Pulmonary artery endothelial cell (primary cell): ENCODE data around the gene GARS1. TPM values are rescaled to one million over a fixed set of nuclear protein-coding genes. Genes with fewer than 3 reads are reported as not detected.
"Not testable (repeated sequence)": the region's sequence is repeated elsewhere in the genome, so short reads cannot be mapped to it uniquely, and the experiment has no call there.

Experiments used
- DNase-seq: peaks from one replicate; pipeline ENCODE4 v3.0.0-alpha.2; 2011; ENCODE audit warnings: low read depth, low spot score
- total RNA-seq: library from RNA; depleted of rRNA; stranded (reverse); fragments of >200 nt; gene quantifications from 2 replicates; pipeline ENCODE4 v1.2.3, GENCODE V29; 2014

Gene GARS1
- total RNA-seq, 1 donor from 2014 or later, result 159 TPM

DNA sequence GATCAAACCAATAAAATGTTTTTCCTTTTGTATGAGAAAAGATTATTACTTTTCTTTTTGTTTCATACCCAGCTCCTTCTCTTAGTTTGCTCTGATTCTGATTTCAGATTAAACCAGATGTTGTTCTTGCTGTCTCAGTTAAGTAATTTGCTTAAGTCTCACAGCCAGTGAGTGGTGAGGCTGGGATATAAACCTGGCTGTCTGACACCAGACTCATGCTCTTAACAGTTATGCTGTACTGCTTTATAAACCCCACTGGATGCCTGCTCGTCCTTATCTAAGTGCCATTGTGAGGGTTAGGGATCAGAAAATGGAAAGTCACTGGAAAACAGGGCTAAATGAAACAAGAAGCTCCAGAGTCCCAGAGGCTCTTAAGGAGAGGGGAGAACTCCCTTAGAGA is 24.3 kb downstream of the GARS1 start:
- DNase-seq, result no peak

DNA sequence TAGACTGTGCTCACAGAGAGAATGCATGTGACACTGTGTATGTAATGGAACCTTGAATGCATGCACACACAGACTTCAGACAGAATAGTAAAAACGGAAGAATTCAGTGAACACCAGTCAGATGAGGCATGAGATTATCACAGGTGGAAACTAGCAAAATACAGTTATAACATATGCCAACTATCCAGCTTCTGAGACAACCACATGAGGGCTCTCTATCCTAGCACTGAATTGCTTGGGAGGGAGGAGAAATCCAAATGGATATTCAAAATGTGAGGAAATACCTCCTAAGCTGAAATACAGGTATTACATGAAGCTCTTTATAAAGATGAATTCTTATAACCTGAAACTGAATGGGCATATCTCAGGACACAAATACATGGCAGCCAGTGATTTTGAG is 30.6 kb downstream of the GARS1 start:
- no peak for DNase-seq

GRCh38 chr7:30627026-30627425 is 32.3 kb downstream of the GARS1 start:
- DNase-seq, result no peak

- DNase-seq, result no peak
Observed at GRCh38 chr7:30630986-30631385, 36.3 kb downstream of the GARS1 start.

- no peak for DNase-seq
Observed at GRCh38 chr7:30633223-30633622, 38.5 kb downstream of the GARS1 start.

GRCh38 chr7:30634193-30634626 is 39.5 kb downstream of the GARS1 start:
- no peak for DNase-seq

- DNase-seq, result no peak
Observed at GRCh38 chr7:30634634-30635201, 40.0 kb downstream of the GARS1 start.

DNA sequence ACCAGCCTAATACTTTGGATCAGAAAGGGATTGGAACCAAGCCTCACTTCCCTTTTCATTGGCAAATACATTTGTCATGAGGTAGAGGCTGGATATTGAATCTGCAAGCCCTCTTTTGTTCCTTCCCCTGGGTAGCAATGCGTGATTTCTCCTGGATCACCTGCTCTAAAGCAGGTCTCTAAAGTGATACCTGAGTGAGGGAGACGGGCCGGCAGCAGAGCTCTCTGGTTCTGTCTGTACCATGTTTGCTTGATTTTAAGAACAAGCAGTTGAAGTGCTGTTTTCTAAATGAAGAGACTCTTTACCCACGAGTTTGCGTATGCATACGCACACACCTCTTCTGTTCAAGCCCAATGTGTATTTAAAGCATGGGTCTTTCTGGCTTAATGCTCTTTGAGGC is 41.1 kb downstream of the GARS1 start:
- no peak for DNase-seq

- DNase-seq, result not testable (repeated sequence)
Observed at GRCh38 chr7:30642322-30642721, 47.6 kb downstream of the GARS1 start.

- DNase-seq, result no peak
Observed at GRCh38 chr7:30642789-30643188, 48.1 kb downstream of the GARS1 start.

DNA sequence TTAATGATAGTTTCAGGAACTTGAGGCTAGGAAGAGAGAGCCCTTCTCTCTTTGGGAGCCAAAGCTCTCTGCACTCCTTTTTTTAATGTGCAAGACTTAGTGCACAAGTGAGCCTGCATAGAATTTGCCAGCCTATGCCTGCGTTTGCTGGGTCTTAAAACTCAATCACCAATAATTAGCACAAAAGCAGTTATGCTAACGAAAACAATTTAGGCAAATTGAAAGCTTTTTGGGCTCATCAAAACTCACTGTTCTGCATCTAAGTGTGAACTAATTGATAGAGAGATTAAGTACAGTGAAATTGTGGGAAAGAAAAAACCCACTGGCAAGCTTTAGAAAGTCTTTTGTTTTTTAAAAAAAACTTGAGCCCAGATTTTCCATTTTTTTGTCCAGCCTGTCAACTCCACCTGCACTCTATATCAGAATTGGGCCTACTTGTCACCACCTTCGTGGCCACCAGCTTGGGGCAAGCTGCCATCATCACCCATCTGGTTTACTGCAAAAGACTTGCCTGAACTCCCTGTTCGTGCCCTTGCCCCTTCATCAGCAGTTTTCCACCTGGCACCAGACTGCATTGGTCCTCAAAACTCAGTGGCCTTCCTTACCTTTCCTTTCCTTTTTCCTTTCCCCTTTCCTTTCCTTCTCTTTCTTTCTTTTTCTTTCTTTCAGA is 49.7 kb downstream of the GARS1 start:
- DNase-seq, result no peak

- no peak for DNase-seq
Observed at GRCh38 chr7:30645661-30646060, 51.0 kb downstream of the GARS1 start.

DNA sequence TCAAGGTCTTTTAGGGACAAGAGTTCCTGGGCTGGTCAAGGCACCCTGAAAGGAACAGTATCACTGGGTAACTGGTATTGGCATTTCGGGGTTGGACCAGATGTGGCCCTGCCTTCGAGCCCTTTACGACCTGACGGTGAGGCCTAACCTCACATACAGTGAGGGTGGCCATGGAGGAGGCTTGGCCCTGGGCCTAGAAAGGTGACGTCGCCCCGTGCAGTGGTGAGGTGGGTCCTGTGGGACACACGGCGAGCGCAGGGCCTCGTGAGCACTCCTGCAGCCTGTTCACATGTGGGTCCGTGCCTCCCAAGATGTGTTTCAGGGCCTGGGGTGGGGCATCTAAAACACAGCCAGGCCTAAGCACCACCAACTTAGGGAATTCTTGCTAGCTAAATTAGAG is 51.5 kb downstream of the GARS1 start:
- no peak for DNase-seq

DNA sequence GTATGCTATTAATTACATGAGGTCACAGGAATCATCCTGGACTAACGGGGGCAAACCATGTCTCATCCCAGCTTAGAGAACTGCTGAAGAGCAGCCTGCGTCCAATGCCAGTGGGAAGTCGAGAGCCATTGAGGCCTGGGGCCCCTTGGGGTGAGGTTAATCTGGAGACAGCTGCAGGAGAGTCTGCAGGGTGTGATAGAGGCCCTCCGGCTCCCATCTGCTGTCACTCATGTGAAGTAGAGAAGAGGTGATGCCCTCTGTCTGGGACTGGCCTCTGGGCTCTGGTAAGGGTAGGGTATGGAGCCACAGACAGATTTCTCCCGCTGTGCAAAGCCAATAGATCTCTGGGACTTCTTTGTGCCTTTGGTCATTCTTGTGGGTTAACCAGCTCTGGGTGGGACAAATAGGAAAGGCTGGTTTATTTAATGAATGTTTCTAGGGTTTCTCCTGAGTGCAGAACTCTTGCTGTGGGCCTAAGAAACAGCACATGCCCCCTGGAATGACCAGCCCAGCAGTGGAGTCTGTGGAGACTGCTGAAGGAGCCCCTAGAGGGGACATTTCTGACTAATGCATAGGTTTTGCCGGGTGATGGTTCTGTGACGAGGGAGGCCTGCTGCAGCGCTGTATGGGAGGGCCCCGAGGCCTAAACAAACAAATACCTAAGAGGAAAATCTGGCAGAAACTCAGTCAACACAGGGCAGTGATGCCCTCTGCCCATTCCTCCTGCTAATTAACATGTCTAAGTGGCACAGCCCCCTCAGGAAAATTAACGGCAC is 53.1 kb downstream of the GARS1 start:
- no peak for DNase-seq

DNA sequence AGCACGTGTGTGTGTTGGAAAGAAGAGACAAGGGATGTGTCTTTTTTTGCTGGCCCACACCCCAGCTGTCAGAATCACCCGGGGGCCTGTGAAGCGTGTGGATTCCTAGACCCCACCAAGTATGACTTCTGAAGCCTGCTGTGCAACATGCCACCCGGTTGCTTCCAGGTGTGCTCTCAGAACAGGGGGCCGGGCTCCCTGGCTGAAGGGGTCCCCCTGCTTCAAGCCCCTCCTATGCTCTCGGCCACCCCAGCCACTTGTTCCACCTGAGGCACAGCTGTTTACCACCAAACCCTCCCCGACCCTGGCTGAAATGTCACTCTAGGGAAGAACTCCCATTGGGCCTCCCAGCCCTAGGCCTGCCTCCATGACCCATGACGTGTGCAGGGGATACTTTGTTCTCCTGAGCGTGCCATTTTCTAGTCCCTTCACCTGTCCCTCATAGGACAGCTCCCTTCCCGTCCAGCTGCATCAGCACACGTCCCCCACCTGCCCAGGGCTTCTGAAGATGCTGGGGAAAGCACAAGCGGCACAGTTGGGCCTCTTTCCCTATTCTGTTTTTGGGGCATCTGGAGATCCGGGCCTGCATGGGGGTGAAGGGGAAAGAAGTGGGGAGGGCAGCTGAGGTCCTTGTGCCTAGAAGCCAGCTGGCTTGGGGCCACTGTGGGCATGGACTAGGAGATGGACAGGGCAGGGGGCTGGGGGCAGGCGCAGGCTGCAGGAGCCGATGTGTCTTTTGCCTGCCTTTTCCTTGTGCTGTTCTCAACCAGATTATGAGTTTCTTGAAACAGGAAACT is 54.3 kb downstream of the GARS1 start:
- no peak for DNase-seq

- no peak for DNase-seq
Observed at GRCh38 chr7:30649717-30650420, 55.2 kb downstream of the GARS1 start.

- DNase-seq, result no peak
Observed at GRCh38 chr7:30650421-30650808, 55.7 kb downstream of the GARS1 start.

DNA sequence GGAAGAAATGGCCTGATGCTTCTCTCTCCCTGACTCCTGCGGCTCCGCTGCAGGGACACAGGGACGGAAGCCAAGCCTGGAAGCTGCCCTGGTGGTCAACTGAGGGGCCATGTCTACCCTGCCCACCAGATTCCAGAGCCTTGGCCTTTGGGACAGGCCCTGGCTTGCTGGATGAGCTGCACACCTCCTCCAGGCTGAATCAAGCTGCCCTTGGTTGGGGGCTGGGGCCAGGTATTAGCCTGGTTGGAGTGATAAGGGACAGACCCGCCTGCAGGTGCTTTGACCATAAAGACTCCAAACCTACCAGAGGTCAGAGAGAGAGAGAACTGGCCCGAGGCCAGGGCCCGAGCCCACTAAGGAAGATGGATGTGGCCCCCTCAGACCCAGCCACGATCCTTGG is 57.5 kb downstream of the GARS1 start:
- no peak for DNase-seq

GRCh38 chr7:30652698-30653641 is 58.3 kb downstream of the GARS1 start:
- DNase-seq, result no peak
